Measurements from ENCODE around the gene CCDC175.

DNA sequence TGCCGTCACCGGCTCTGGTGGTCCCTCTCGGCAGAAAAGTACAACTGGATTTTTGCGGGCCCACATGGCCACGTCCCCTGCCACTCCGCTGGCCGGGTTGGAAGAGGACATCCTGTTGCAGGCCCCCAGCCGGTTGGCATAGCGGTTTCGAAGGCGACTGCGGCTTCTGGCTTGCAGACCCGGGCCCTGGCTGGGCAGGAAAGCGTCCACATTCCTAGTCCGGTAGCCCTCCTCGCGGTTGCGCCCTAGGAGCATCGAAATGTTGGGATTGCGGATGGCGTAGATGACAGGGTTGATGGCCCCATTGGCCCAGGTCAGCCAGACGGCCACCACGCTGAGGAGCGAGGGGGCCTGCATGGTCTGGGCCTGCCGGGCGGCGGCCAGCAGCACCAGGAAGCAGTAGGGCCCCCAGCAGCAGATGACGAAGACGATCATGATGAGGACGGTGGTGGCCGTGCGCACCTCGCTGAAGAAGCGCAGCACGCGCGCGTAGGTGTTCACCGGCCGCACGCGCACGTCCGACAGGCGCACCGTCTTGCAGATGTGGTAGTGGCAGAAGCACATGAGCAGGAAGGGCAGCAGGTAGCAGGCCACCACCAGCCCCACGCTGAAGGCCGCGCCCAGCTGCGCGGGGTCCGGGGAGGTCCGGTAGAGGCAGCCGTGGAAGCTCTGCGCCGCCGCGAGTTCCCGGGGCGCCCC, 112.7 kb downstream of the CCDC175 start:
- TF ChIP-seq POLR2AphosphoS5 (IDR thresholded peaks at IDR 0.05; ENCODE audit: low read depth, low read length) = no peak
- no peak for TF ChIP-seq TAF1 (IDR thresholded peaks at IDR 0.05; ENCODE audit: borderline replicate concordance, insufficient read depth, low read length)
- TF ChIP-seq, protein P1, sequence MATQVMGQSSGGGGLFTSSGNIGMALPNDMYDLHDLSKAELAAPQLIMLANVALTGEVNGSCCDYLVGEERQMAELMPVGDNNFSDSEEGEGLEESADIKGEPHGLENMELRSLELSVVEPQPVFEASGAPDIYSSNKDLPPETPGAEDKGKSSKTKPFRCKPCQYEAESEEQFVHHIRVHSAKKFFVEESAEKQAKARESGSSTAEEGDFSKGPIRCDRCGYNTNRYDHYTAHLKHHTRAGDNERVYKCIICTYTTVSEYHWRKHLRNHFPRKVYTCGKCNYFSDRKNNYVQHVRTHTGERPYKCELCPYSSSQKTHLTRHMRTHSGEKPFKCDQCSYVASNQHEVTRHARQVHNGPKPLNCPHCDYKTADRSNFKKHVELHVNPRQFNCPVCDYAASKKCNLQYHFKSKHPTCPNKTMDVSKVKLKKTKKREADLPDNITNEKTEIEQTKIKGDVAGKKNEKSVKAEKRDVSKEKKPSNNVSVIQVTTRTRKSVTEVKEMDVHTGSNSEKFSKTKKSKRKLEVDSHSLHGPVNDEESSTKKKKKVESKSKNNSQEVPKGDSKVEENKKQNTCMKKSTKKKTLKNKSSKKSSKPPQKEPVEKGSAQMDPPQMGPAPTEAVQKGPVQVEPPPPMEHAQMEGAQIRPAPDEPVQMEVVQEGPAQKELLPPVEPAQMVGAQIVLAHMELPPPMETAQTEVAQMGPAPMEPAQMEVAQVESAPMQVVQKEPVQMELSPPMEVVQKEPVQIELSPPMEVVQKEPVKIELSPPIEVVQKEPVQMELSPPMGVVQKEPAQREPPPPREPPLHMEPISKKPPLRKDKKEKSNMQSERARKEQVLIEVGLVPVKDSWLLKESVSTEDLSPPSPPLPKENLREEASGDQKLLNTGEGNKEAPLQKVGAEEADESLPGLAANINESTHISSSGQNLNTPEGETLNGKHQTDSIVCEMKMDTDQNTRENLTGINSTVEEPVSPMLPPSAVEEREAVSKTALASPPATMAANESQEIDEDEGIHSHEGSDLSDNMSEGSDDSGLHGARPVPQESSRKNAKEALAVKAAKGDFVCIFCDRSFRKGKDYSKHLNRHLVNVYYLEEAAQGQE (IDR thresholded peaks at IDR 0.05; ENCODE audit: insufficient read depth in 1 of 2, low read depth in 2 of 2, low read length in 2 of 2) = no peak
